K562 (cell line): ENCODE data around the gene PALMD. TPM values are rescaled to one million over a fixed set of nuclear protein-coding genes. Genes with fewer than 3 reads are reported as not detected.
A peak's percentile ranks its signal among the peaks of the same experiment; 100 is the strongest.

Experiments used
- ATAC-seq: fragments of 200-7000 bp; cut with Tn5 transposase; 3 replicates; pipeline ENCODE4 v1.9.1; 2020; ENCODE audit warnings: moderate library complexity
- BruUV-seq: library from RNA; stranded (reverse); fragments of 400-500 nt; replicated peaks from 2 replicates; lab custom pipeline; 2021; lab: Mats Ljungman, UMichigan
- CTCF ChIA-PET: fragments of 300-600 bp; formaldehyde crosslinking; extraction: SDS; loops from one replicate; lab custom pipeline; 2021; ENCODE audit warnings: low intra/inter-chr PET ratio; lab: Yijun Ruan, JAX
- POLR2A ChIA-PET: fragments of 300-600, 350-650 bp; sonication (Branson Sonifier 250); formaldehyde crosslinking; extraction: SDS; loops from one replicate; lab custom pipeline; 2021; ENCODE audit warnings: antibody characterized with exemption, inconsistent platforms; lab: Yijun Ruan, JAX
- DNase-seq, 4 experiments: peaks; one replicate each; pipeline versions ENCODE4 v3.0.0 to v3.0.0-alpha.2; 2011 to 2018; ENCODE audit warnings: low spot score in 3 of 4, mixed read lengths in 3 of 4; ENCODE audit errors: extremely low read depth in 1 of 4
- FAIRE-seq: peaks from 2 replicates; lab custom pipeline; 2011; peaks lifted over from hg19 to GRCh38; lab: Jason Lieb, UNC
- H2AFZ ChIP-seq: 2 replicates; pipeline ENCODE4 v1.6.0; 2011; ENCODE audit warnings: low read depth, low read length, control low read depth, inconsistent platforms
- H3K27ac ChIP-seq: fragments of 200-600 bp; 3 replicates; pipeline ENCODE4 v1.8.0; 2011; ENCODE audit warnings: low read depth, mild to moderate bottlenecking, control low read depth, inconsistent platforms, low read length, moderate library complexity, mixed read lengths; ENCODE audit errors: extremely low read depth
- H3K27me3 ChIP-seq, 2 experiments: fragments of 300-600 bp in 1 of 2; 2 replicates in 1 of 2; 3 replicates in 1 of 2; pipeline versions ENCODE4 v1.6.0 to v1.8.0; 2011; ENCODE audit warnings: inconsistent platforms in 2 of 2, low read length in 2 of 2, mild to moderate bottlenecking in 1 of 2, mixed read lengths in 1 of 2, moderate library complexity in 1 of 2; ENCODE audit not compliant: control insufficient read depth in 2 of 2, insufficient read depth in 2 of 2
- H3K36me3 ChIP-seq: fragments of 300-600 bp; 3 replicates; pipeline ENCODE4 v1.8.0; 2011; ENCODE audit warnings: mild to moderate bottlenecking, low read length, inconsistent platforms; ENCODE audit not compliant: control insufficient read depth, insufficient read depth
- H3K4me1 ChIP-seq, 2 experiments: fragments of 200-600 bp in 1 of 2; replicated peaks in 1 of 2; 2 replicates in 1 of 2; 3 replicates in 1 of 2; pipeline versions ENCODE4 v1.5.1 to v1.8.0; 2011; ENCODE audit warnings: inconsistent platforms in 2 of 2, low read length in 2 of 2, mild to moderate bottlenecking in 1 of 2, mixed read lengths in 1 of 2, moderate library complexity in 1 of 2; ENCODE audit not compliant: control insufficient read depth in 2 of 2, insufficient read depth in 2 of 2
- H3K4me2 ChIP-seq: 2 replicates; pipeline ENCODE4 v1.6.1; 2011; ENCODE audit warnings: low read length, control low read depth, inconsistent platforms, mixed read lengths; ENCODE audit not compliant: insufficient read depth
- H3K4me3 ChIP-seq: fragments of 200-600 bp; sonication (generic), shearing (Covaris generic); 2 replicates; pipeline ENCODE4 v1.5.1; 2016; ENCODE audit warnings: control low read depth, inconsistent platforms
- H3K79me2 ChIP-seq: fragments of 200-600 bp; 3 replicates; pipeline ENCODE4 v1.8.0; 2011; ENCODE audit warnings: low read length, inconsistent platforms; ENCODE audit not compliant: control insufficient read depth, insufficient read depth
- H3K9ac ChIP-seq, 2 experiments: 2 replicates each; pipeline versions ENCODE4 v1.6.0 to v1.6.1; 2011; ENCODE audit warnings: low read depth in 2 of 2, low read length in 2 of 2, control low read depth in 1 of 2, inconsistent platforms in 1 of 2, mild to moderate bottlenecking in 1 of 2, mixed read lengths in 1 of 2; ENCODE audit not compliant: insufficient read depth in 1 of 2
- H3K9me1 ChIP-seq: one replicate; pipeline ENCODE4 v1.6.0; 2011; ENCODE audit warnings: inconsistent platforms, mild to moderate bottlenecking, low read length, moderate library complexity; ENCODE audit not compliant: control insufficient read depth, insufficient read depth
- H3K9me3 ChIP-seq: replicated peaks from 2 replicates; pipeline ENCODE4 v1.5.1; 2011; ENCODE audit warnings: low read depth, low read length, inconsistent platforms; ENCODE audit not compliant: control insufficient read depth, insufficient read depth
- H4K20me1 ChIP-seq: replicated peaks from 2 replicates; pipeline ENCODE4 v1.6.1; 2011; ENCODE audit warnings: low read length, inconsistent platforms, mixed read lengths; ENCODE audit not compliant: control insufficient read depth, insufficient read depth
- C11orf30 ChIP-seq: fragments of 450-650 bp; IDR thresholded peaks from 2 replicates; pipeline ENCODE4 v1.6.1; 2016; ENCODE audit warnings: low read depth, mild to moderate bottlenecking
- ESRRB ChIP-seq: fragments of 250-450 bp; sonication (Bioruptor Pico); IDR thresholded peaks from 2 replicates; pipeline ENCODE4 v1.5.0; 2020; ENCODE audit warnings: mild to moderate bottlenecking, moderate library complexity, borderline replicate concordance
- MAFF ChIP-seq: IDR thresholded peaks from 2 replicates; pipeline ENCODE4 v1.6.1; 2012; ENCODE audit warnings: low read length, improper control_type of control experiment
- MAFG ChIP-seq: fragments of 450-650 bp; conservative IDR thresholded peaks from 2 replicates; pipeline ENCODE4 v1.6.1; 2016; ENCODE audit warnings: missing genetic modification characterization, missing compliant biosample characterization
- MAFK ChIP-seq: IDR thresholded peaks from 2 replicates; pipeline ENCODE4 v1.6.1; 2011; ENCODE audit warnings: low read length, improper control_type of control experiment
- NFE2 ChIP-seq: IDR thresholded peaks from 2 replicates; pipeline ENCODE4 v1.6.1; 2014; ENCODE audit warnings: antibody characterized with exemption, low read depth
- NFE2L1 ChIP-seq: fragments of 450-650 bp; IDR thresholded peaks from 2 replicates; pipeline ENCODE4 v1.6.1; 2016; ENCODE audit warnings: missing genetic modification characterization, low read depth, mild to moderate bottlenecking, missing compliant biosample characterization, moderate library complexity, borderline replicate concordance
- ZNF316 ChIP-seq: fragments of 450-650 bp; IDR thresholded peaks from 2 replicates; pipeline ENCODE4 v1.6.1; 2016
- ZNF766 ChIP-seq: fragments of 200-800 bp; sonication (Bioruptor generic); conservative IDR thresholded peaks from 2 replicates; pipeline ENCODE4 v1.6.1; 2016; ENCODE audit warnings: missing genetic modification characterization, missing compliant biosample characterization
- WGBS: fragments of 100-300 bp; shearing (Covaris generic); methylation state at CpG from one replicate; pipeline ENCODE4 v1.1.6; 2016; ENCODE audit warnings: low coverage, mixed read lengths; ENCODE audit not compliant: insufficient coverage; ENCODE audit errors: missing lambda C conversion rate; 5-methylcytosine and 5-hydroxymethylcytosine counted together
- in situ Hi-C: fragments of 300-500 bp; cut with MboI; formaldehyde crosslinking; loops from 4 replicates; pipeline ENCODE4 v1.15.0; 2018; ENCODE audit warnings: inconsistent platforms, mixed read lengths
- intact Hi-C: fragments of 100-400 bp; cut with micrococcal nuclease; formaldehyde crosslinking; loops from 2 replicates; pipeline ENCODE4 v1.14.2; 2022
- polyA plus RNA-seq, 8 experiments: library from polyadenylated mRNA; depleted of rRNA in 4 of 8; stranded (reverse) in 5 of 8; unstranded in 3 of 8; fragments of >200 nt; fragmentation: Nextera tagmentation in 2 of 8; fragmentation: Illumina TruSeq in 1 of 8; extraction: Ambion mirVana in 2 of 8; extraction: Trizol in 1 of 8; gene quantifications; 2 replicates each; pipeline versions ENCODE4 v1.2.1 to v1.2.3, GENCODE V29; 2011 to 2014; ENCODE audit warnings: inconsistent platforms in 1 of 8, missing spikeins in 1 of 8
- total RNA-seq, 7 experiments: library from RNA; depleted of rRNA in 6 of 7; stranded (reverse); fragments of >200 nt in 6 of 7; fragmentation: Illumina TruSeq in 2 of 7; extraction: Trizol in 2 of 7; gene quantifications; 2 replicates each; pipeline versions ENCODE4 v1.2.1 to v1.2.3, GENCODE V29; 2011 to 2021; ENCODE audit warnings: low replicate concordance in 1 of 7
- TF ChIP-seq, protein P1 (sequence below), 2 experiments: fragments of 200-800 bp in 1 of 2; sonication (Bioruptor generic) in 1 of 2; sonication (generic) in 1 of 2; formaldehyde crosslinking in 1 of 2; IDR thresholded peaks in 1 of 2; conservative IDR thresholded peaks in 1 of 2; 2 replicates each; pipeline versions ENCODE4 v1.5.0 to v1.6.1; 2016 to 2020; ENCODE audit warnings: missing compliant biosample characterization in 1 of 2, missing genetic modification characterization in 1 of 2, missing genetic modification reagents in 1 of 2

Gene PALMD
- total and polyA plus RNA-seq, 9 of the 15 experiments (the other 6 are each of a cell fraction or from before 2014, with no cell fraction given), result 2.7 to 13.5 (median 5.4) TPM

GRCh38 chr1:99629164-99629563, 16.7 kb upstream of the PALMD start:
- 7% methylated on average over 1 of the region's 1 CpG for WGBS
- Histone ChIP-seq H3K4me3 (no peak overlapping the region), H3K9me1 (no peaks in the 10 kb centered on the region), H3K9me3 (no peaks in the 10 kb centered on the region), H4K20me1 (no peaks in the 10 kb centered on the region), H3K79me2 (no peaks in the 10 kb centered on the region), H3K36me3 (no peaks in the 10 kb centered on the region), H3K9ac (no peak overlapping the region), H3K27me3 (no peaks in the 10 kb centered on the region), H3K4me1 (peaks cover 0 to 3% of the 10 kb centered on the region in 2 experiments; a peak in 1 of 5 replicates), H3K4me2 (no peak overlapping the region), H3K27ac (no peak overlapping the region), H2AFZ (peak overlapping the region; percentile 54)
- in situ Hi-C loops, result no loop called here
- intact Hi-C loops, result no loop called here
- DNase-seq (no peak), FAIRE-seq (no peak), ATAC-seq (peak; percentile 31; the same call in 1 of the 3 replicates)
- BruUV-seq, result no TSS peak
- peak; percentile 69 for TF ChIP-seq C11orf30
- TF ChIP-seq ESRRB (CRISPR knock-in tag), result no peak
- peak; percentile 39; the same call in 1 of the 2 replicates for TF ChIP-seq MAFF
- TF ChIP-seq ZNF766 (CRISPR knock-in tag), result no peak
- TF ChIP-seq NFE2L1 (tag), result peak; percentile 33; the same call in 1 of the 2 replicates
- peak; percentile 40; the same call in 1 of the 2 replicates for TF ChIP-seq MAFK
- TF ChIP-seq MAFG (tag), result peak; percentile 68
- TF ChIP-seq ZNF316, result peak; percentile 68
- peak; percentile 80 for TF ChIP-seq NFE2
- TF ChIP-seq, protein P1, sequence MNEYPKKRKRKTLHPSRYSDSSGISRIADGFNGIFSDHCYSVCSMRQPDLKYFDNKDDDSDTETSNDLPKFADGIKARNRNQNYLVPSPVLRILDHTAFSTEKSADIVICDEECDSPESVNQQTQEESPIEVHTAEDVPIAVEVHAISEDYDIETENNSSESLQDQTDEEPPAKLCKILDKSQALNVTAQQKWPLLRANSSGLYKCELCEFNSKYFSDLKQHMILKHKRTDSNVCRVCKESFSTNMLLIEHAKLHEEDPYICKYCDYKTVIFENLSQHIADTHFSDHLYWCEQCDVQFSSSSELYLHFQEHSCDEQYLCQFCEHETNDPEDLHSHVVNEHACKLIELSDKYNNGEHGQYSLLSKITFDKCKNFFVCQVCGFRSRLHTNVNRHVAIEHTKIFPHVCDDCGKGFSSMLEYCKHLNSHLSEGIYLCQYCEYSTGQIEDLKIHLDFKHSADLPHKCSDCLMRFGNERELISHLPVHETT (CRISPR knock-in tag; conservative IDR thresholded peaks at IDR 0.05 in 1 of 2, IDR thresholded peaks at IDR 0.05 in 1 of 2), result no peak
- ChIA-PET CTCF (no interaction called here), POLR2A (no interaction called here)
